GM12878 (cell line): ENCODE measurements around the gene SLC13A2.

Experiments
- CHD4 ChIP-seq: fragments of 200-600 bp; sonication (generic); IDR thresholded peaks from 2 replicates; pipeline ENCODE4 v1.6.1; 2016; ENCODE audit warnings: mild to moderate bottlenecking
- CTCF ChIP-seq, 3 experiments: IDR thresholded peaks in 2 of 3; conservative IDR thresholded peaks in 1 of 3; 2 replicates each; pipeline ENCODE4 v1.5.1; 2011; ENCODE audit warnings: low read depth in 3 of 3, low read length in 3 of 3, mild to moderate bottlenecking in 3 of 3, control low read depth in 2 of 3, moderate library complexity in 2 of 3, inconsistent platforms in 1 of 3, mixed read lengths in 1 of 3; ENCODE audit not compliant: control insufficient read depth in 2 of 3, insufficient read depth in 1 of 3; ENCODE audit errors: extremely low read depth in 1 of 3
- ELK1 ChIP-seq: IDR thresholded peaks from 2 replicates; pipeline ENCODE4 v1.6.1; 2012; ENCODE audit warnings: low read depth, low read length, improper control_type of control experiment
- ETV6 ChIP-seq, 2 experiments: fragments of 450-650 bp in 1 of 2; IDR thresholded peaks in 1 of 2; conservative IDR thresholded peaks in 1 of 2; 2 replicates each; pipeline ENCODE4 v1.6.1; 2014; ENCODE audit warnings: antibody characterized with exemption in 1 of 2, borderline replicate concordance in 1 of 2, low read depth in 1 of 2, mild to moderate bottlenecking in 1 of 2, moderate library complexity in 1 of 2
- FOXM1 ChIP-seq: IDR thresholded peaks from 2 replicates; pipeline ENCODE4 v1.6.1; 2012; ENCODE audit warnings: low read depth, mild to moderate bottlenecking, inconsistent platforms, low read length, moderate library complexity
- JUNB ChIP-seq: IDR thresholded peaks from 2 replicates; pipeline ENCODE4 v1.6.1; 2016; ENCODE audit warnings: antibody characterized with exemption, mild to moderate bottlenecking
- RFX5 ChIP-seq: IDR thresholded peaks from 2 replicates; pipeline ENCODE4 v1.6.1; 2011; ENCODE audit warnings: low read depth, low read length, improper control_type of control experiment
- SUPT20H ChIP-seq: IDR thresholded peaks from 2 replicates; pipeline ENCODE4 v1.6.1; 2011; ENCODE audit warnings: low read depth, mild to moderate bottlenecking, low read length, moderate library complexity, borderline replicate concordance; ENCODE audit not compliant: control insufficient read depth

GRCh38 chr17:28523876-28524275 lies 50.4 kb downstream of the SLC13A2 start:
- no peak for TF ChIP-seq FOXM1
- no peak for TF ChIP-seq CTCF (IDR thresholded peaks at IDR 0.05 in 2 of 3, conservative IDR thresholded peaks at IDR 0.05 in 1 of 3; ENCODE audit: control insufficient read depth in 2 of 3, extremely low read depth in 1 of 3, insufficient read depth in 1 of 3, low read depth in 3 of 3, low read length in 3 of 3)
- no peak for TF ChIP-seq RFX5
- TF ChIP-seq JUNB, result no peak
- TF ChIP-seq SUPT20H, result no peak
- no peak for TF ChIP-seq ELK1
- no peak for TF ChIP-seq ETV6 (conservative IDR thresholded peaks at IDR 0.05 in 1 of 2, IDR thresholded peaks at IDR 0.05 in 1 of 2; ENCODE audit: borderline replicate concordance in 1 of 2, low read depth in 1 of 2)
- TF ChIP-seq CHD4, result no peak
